GM21360 (cell line): ENCODE data around the gene ARHGAP26.
A peak's percentile ranks its signal among the peaks of the same experiment; 100 is the strongest.
"Not testable (repeated sequence)": the region's sequence is repeated elsewhere in the genome, so short reads cannot be mapped to it uniquely, and the experiment has no call there.

Source experiments
- ATAC-seq: cut with Tn5 transposase; IDR thresholded peaks from one replicate; pipeline ENCODE4 v1.9.1; 2021; ENCODE audit warnings: mild to moderate bottlenecking, moderate library complexity; ENCODE audit not compliant: unreplicated experiment

Gene ARHGAP26

DNA sequence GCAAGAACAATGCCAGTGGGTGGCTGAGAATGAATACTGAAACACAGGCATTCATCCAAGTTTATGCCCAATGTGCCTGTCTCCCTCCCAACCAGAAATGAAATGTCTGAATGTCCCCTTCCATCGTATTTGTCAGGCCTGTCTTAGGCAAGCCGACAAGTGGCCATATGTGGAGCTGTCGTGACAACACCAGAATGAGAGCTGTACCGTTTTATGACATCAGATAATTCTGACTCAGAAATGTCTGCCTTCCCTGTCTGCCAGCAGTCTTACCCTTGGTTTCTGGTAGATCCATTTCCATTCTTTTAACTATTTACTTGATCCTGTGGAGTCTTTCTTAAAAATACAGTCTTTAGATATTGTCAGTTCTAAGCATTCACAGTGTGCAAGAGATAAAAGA lies 421.5 kb downstream of the ARHGAP26 start:
- ATAC-seq = no peak

DNA sequence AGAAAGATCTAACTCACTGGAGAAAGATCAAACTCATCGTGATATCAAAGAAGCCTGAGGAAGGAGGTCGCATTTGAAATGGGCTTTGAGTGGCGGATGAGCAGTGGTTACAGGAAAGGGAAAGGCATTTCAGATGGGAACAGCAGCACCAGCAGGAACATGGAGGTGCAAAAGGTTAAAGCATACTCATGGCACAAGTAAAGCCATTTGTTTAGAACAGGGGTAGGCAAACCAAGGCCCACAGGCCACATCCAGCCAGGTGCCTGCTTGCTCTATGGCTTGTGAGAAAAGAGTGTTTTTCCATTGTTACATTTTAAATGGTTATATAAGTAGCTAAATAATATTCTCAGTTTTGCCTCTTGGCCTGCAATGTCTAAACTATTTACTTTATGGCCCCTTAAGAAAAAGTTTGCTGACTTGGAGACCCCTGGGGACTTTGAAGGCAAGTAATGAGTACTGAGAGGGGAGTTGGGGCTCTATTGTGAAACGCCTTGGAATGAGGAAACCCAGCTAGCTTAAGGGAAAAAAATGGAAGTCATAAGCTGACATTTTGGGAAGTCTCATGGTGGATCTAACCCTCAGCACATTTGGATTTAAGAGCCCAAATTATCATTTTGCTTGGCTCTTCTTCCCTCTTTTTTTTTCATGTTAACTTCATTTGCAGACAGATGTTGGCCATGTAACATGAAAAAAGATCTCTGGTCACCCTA lies 422.2 kb downstream of the ARHGAP26 start:
- ATAC-seq = no peak

DNA sequence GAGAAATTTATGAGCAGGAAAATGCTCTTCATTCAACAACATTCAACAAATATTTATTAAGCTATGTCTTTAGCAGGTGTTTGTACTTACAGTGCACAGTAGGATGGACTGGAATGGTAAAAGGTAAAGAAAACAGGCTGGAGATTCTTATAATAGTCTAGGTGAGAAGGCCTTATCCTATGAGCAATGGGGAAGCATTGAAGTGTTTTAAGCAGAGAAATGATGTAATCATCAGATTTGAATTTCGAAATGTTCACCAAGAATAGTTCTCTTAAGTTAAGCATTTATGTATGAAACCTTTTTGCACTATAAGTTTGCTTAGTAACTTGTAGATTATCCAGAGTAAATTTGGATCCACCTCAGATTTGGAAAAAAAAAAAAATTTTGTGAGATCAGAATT lies 424.0 kb downstream of the ARHGAP26 start:
- no peak for ATAC-seq

DNA sequence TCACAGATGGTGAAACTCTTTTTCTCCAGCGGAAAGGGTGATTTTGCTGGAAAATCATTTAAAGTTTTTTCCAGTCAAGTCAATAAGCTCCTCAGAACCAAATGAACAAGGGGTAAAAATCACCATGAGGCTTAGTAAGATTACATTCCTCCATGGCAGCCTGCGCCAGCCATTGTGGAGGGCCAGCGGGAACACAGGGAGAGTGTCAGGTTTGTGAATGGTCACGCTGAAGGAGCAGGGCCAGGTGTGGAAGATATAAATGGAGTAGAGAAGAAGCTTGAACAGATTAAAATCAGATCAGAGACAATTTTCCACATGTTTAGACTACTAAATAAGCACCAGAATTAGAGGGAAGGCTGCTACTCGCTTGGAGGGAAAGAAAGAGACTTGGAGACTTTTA lies 424.5 kb downstream of the ARHGAP26 start:
- no peak for ATAC-seq

DNA sequence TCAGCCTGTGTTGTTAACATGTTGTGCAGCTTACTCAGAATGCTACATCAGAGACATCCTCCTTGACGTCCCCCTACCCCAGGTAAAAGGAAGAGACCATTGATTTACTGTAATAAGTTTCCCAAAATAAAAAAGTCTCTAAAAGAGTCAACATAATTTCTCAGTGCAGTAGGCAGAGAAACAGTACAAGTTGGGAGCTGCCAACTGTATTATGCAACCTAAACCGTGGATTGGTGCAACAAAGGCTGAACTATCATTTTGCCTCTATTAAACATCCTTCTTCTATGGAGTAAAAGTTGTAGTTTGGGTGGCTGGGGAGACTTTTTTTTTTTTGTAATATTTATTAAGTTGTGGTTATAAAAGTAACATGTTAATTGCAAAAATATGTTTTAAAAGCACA lies 425.3 kb downstream of the ARHGAP26 start:
- no peak for ATAC-seq

DNA sequence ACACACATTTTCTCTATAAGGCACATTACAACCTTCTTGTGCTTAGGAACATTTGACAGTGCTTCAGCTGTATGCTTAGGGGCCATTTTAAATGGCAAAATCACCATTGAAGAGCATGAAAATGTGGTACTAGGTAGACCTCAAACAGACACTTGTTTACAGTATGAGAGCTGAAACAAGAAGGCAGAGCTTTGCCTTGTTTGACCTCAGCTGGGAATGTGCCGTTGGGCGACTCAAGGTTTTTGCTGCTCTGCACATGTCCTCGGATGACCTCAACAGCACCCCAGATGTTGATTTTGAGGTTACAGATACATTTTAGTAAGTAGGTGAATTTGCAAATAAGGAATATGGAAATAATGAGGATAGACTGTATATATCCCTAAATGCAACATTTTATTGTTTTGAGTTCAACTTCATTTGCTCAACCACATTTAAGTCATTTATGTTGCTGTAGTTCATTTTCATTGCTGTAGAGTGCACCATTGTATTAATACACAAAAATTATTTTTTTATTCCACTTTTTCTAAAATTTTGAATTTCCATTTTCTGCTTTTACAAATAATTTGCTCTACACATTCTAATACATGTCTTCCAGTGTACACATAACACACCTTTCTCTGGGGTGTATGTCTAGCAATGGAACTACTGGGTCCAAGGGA lies 426.6 kb downstream of the ARHGAP26 start:
- ATAC-seq = no peak

DNA sequence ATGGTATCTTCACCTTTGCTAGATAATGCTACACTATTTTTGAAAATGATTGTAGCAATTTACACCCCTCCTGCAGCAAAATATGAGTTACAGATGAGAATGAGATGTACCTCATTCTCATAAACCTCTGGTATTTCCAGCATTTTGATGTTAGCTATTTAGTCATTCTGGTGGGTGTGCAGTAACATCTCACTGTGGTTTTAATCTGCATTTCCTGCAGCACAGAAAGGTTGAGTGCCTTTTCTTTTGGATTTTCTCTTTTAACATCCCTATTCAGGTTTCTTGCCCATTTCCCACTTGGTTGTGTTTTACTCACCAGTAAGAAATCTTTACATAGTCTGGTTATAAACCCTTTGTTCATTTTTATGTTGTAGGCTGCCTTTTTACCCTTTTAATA lies 427.1 kb downstream of the ARHGAP26 start:
- ATAC-seq = no peak

DNA sequence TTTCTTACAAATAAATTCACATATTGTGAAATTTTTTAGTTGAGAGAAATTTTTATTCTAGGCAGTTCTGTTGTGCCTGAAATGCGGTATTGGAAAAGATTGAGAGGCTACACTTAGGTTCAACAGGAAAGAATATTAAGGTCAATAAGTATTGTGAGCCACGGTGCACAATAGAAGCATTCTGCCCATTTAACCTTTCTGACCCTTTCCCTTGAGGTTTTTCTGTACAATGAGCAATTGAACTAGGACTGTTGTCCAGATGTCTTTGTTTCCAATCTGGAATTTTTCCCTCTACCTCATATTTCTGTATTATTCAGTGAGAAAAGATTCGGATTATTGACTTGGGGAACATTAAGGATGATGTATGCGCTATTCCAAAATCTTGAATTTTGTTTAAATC lies 428.2 kb downstream of the ARHGAP26 start:
- no peak for ATAC-seq

DNA sequence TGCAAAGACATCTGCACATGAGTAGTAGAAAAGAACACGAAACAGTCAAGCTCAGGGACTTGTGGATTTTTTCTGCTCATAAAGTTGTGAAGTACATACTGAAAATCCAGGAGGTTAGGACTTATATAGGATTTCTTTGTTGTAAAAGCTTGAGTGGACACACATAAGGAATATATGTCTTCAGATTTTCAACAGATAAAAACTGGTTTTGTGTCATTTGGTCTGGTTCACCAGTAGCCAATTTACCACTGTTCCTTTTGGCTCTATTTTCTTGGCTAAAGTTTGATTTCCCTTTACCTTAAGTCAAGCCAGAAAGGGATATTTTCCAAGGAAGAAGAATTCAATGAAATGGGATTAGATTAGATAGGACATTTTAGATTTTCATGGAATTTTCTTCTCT lies 429.0 kb downstream of the ARHGAP26 start:
- no peak for ATAC-seq

DNA sequence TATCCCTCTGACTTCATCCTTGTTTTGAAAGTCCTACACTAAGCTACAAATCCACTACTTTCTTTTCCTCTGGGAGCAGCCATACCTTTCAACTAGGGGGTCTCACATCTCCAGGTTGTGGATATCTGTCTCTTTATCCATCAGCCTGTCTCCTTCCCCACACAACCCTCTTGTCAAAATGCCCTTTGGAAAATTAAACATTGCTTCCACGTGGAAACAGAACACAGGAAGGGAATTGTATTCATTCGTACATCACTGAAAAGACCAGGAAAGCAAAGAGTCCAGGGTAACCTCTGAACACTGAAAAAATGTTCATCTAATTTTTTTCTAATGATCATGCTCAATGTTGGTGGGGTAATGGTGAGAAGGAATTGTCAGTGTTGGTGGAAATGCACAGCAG lies 429.7 kb downstream of the ARHGAP26 start:
- no peak for ATAC-seq

DNA sequence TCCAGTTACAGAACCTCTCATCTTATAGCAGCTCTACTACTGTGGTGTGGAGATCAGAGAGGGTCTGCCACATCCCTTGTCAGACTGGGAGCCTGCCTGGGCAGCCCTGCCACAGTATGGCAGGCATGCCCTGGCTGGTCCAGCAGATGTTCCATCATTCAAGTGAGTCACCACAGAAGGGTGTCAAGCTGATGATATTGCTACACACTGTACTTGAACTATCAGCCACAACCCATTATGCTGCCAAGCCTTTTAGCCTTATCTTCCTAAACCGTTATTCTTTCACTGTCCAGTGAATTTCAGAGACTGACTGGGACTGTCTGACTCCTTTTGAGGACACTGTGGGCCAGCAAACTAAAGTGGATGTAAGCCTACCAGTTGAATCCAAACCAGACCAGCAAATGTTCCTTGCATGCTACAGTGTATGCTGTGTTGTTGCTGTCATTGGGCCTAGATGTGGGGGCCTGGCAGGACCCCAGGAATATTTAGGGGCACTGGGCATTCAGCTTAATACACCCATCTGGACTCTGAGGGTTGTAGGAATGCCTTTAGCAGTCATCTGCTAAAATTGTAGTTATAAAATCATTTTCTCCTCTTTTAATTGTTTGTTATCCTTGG lies 430.7 kb downstream of the ARHGAP26 start:
- no peak for ATAC-seq

DNA sequence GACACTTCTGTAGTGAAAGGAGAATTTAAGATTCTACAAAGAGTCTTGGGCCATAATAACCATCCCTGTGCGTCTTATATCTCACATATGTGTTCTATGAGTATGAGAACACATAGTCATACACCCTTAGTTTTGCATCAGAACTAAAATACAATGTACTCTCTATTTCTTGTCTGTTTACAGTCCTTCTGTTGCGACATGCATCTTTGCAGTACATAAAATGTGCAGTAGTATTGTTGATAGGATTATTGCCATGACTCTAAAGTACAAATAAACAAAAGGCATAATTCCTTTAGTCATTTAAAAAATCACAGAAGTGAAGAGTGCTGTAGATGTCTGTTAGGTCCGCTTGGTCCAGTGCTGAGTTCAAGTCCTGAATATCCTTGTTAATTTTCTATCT lies 431.4 kb downstream of the ARHGAP26 start:
- no peak for ATAC-seq

DNA sequence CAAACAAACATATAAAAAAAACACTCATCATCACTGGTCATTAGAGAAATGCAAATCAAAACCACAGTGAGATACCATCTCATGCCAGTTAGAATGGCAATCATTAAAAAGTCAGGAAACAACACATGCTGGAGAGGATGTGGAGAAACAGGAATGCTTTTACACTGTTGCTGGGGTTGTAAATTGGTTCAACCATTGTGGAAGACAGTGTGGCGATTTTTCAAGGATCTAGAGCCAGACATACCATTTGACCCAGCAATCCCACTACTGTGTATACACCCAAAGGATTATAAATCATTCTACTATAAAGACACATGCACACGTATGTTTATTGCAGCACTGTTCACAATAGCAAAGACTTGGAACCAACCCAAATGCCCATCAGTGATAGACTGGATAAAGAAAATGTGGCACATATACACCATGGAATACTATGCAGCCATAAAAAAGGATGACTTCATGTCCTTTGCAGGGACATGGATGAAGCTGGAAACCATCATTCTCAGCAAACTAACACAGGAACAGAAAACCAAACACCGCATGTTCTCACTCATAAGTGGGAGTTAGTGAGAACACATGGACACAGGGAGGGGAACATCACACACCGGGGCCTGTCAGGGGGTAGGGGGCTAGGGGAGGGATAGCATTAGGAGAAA lies 433.3 kb downstream of the ARHGAP26 start:
- not testable (repeated sequence) for ATAC-seq

DNA sequence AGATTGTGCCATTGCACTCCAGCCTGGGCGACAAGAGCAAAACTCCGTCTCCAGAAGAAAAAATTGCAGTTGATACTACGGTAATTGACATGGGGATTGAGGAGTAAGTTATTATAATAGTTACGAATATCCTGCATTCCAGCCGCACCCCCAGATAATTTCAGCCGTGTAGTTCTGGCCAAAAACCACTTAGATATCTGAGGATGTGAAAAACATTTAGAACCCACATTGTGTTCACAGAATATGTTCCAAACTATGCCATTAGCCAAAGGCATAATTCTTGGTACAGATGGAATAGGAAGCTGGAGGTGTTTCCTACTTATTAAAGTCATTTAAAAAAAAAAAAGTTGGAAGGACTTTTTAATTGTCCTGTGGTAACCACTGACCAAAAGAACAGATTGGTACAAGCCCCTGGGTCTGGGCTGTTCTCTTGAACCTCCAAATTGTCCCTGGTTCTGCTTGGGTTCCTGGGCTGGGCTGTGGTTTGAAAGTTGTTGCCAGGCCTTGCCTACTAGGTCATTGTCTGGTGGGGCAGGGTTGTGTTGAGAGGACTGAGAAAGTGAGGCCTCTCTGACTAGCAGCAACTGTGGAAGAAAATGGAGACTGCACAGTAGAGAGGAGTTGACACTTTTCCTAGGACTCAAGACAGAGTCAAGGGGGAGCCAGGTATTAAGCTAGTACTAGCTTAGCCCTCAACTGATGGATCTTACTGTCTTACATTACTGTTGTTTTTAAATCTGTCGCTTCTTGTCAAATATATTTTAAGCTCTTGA lies 434.5 kb downstream of the ARHGAP26 start:
- ATAC-seq = no peak

DNA sequence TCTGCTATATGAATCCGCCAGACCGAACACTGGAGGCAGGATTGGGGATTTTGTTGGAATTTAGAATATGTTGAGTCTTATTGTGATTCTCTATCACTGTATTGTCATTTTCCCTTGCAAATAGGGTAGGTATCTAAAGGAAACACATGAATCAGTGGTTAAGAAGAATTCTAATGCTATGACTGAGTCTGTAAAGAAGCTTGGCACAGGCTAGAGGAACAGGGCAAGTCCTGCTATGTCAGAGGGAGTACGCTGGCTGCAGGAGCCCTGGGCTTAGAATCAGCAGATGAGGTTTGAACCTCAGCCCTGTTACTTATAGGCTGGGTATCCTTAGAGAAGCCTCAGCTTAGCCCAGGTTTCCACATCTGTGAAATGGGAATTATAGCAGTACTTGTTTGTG lies 435.2 kb downstream of the ARHGAP26 start:
- ATAC-seq = no peak

DNA sequence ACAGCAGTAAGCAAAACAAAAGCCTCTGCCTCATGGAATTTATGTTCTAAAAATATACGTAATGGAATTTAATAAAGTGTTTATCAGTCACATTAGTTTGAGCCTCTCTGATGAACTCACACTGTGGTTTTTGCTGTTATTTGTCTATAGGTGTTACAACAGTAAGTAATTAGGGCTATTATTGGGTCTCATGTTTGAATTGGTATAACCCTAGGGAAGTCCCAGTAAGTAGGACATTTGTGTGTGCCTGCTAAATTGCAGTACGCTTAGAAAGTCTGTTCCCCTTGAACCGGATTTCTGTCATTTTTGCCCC lies 435.7 kb downstream of the ARHGAP26 start:
- ATAC-seq = peak; percentile 19

DNA sequence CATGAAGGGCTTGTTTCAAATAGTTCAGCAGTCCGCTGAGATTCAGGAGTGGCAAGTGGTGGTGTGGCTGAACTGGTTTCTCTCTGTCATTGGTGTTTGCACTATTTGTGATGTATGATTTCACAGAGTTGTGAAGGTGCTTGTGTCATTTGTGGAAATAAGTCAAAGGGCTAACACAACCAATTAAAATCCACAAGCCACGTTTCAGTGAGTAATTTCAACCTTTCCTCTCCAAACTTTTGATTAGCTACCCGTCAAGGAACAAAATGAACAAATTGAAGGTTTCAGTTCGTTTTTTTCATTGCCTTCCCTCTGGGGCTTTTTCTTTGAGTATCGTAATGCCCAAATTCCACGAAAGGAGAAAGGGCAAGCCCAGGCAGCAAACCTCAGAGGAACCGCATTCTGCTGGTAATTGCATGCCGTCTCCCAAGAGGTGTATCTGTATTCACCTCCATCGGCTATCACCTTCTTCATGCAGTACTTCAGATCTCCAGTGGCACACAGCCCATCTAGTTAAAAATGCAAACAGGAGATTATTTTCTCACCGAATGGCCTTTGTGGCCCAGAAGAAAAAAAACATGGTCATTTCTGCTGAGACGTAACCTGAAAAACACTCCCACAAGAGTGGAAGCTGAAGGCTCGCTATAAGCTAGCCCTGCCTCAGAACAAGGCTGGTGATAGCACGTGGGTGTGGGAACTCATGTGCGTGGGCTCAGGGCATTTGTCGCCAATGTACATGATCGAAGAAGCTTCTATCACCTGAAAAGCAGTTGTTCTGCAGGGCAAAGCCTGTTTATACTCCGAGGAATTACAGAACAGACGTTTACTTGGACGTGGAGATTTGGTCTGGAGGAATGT lies 436.2 kb downstream of the ARHGAP26 start:
- ATAC-seq = peak; percentile 51

DNA sequence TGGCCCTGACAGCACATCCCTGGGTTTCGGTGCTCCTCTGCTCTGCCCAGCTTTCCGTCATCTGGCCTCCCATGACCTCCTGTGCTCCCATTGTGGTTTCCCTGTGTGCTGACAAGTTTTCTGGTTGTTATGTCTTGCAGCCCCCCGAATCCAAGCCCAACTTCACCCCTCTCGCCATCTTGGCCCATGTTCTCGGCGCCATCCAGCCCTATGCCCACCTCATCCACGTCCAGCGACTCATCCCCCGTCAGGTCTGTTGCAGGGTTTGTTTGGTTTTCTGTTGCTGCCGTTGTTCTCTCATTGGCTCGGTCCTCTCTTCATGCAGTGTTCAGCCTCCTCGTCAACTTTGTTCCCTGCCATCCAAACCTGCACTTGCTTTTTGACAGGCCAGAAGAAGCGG lies 436.9 kb downstream of the ARHGAP26 start:
- no peak for ATAC-seq

DNA sequence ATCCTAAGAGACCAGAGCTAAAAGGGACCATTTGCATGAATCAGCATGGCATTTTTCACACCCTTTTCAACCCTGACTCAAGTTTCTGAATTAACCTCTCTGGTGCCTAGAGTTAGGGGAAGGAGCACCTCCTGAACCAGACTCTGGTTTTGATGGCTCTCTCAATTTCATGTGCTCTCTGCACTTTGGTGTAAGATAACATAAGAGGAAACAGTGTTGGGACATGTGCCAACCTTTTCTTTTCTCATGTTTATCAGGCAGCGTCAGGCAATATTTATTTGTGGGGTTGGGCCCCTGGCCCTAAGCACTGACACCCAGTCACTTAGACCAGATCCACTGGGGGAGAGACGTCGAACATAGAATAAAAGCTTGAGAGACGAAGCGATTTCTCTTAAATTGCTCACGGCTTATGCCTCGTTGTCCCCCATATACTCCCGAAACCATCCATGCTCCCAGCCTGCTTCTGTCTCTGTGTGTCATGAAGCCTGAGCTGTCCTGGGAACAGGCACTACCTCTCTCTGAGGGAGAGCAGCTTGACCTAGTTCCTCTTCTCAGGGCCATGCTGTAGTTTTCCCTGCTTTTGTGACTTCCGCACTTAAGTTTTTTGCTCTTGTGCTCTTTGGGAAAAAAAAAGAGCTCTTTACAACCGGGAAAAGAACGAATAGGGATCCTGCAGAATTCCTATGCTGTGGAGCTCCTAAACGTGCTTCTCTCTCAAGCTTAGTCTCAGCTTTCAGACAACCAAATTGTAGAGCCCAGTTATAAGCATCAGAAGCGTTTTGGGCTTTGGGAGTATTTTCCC lies 437.6 kb downstream of the ARHGAP26 start:
- no peak for ATAC-seq

DNA sequence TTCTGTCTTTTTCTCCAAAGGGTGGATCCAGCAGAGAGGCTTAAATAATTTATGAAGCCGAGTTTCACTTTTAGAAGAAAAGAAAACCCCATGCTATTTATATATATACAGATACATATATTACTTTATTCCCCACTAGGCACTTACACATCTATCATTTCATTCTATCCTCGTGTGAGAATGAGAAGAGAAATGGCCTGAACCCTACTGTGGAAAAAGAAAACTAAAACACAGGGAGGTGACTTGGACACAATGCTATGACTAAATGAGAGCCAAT lies 438.1 kb downstream of the ARHGAP26 start:
- no peak for ATAC-seq
